Loucy (cell line): ENCODE data around the gene UAP1L1.

Source experiments
- EZH2phosphoT487 ChIP-seq: fragments of 200-600 bp; IDR thresholded peaks from 2 replicates; pipeline ENCODE4 v1.6.1; 2018; ENCODE audit warnings: antibody characterized with exemption, mild to moderate bottlenecking, moderate library complexity, borderline replicate concordance
- TF ChIP-seq, protein P1 (sequence below): fragments of 200-600 bp; sonication (generic); conservative IDR thresholded peaks from 2 replicates; pipeline ENCODE4 v1.5.1; 2014; ENCODE audit warnings: mild to moderate bottlenecking, antibody characterized with exemption, low read length

DNA sequence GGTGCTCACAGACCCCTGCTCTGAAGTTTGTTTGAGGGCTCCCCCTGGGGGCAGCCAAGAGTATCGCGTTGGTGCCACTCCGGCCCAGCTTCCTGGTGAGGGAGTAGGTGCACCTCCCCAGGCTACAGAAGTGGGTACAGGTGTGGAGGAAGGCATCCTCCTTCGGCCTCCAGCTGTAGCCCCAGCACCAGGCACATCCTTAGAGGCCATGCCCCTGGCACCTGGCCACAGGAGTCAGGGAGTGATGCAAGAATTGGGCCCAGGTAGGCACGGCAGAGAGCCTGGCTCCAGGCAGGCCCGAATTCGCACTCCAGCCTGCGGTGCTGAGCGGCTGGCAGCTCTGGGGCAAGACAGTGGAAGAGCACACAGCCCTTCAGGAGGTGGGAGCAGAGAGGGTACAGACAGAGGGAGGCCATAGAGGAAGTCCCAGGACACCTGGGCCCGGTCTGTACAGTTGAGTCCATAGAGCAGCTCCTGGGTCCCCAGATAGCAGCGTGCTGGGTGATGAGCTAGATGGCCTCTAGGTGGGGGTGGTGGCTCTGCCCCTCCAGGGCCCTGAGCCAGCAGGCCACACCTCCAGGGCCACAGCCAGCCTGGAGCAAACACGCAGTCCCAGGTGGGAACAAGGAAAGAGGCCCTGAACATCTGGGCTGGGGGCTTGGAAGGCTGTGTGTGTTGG is 9.3 kb upstream of the UAP1L1 start:
- TF ChIP-seq, protein P1, sequence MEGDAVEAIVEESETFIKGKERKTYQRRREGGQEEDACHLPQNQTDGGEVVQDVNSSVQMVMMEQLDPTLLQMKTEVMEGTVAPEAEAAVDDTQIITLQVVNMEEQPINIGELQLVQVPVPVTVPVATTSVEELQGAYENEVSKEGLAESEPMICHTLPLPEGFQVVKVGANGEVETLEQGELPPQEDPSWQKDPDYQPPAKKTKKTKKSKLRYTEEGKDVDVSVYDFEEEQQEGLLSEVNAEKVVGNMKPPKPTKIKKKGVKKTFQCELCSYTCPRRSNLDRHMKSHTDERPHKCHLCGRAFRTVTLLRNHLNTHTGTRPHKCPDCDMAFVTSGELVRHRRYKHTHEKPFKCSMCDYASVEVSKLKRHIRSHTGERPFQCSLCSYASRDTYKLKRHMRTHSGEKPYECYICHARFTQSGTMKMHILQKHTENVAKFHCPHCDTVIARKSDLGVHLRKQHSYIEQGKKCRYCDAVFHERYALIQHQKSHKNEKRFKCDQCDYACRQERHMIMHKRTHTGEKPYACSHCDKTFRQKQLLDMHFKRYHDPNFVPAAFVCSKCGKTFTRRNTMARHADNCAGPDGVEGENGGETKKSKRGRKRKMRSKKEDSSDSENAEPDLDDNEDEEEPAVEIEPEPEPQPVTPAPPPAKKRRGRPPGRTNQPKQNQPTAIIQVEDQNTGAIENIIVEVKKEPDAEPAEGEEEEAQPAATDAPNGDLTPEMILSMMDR: peak; percentile 61
- no peak for TF ChIP-seq EZH2phosphoT487
